Left kidney (tissue), 2 donors: Measurements from ENCODE around the gene ZNF133. TPM values are rescaled to one million over a fixed set of nuclear protein-coding genes. Genes with fewer than 3 reads are reported as not detected.
"Not testable (repeated sequence)": the region's sequence is repeated elsewhere in the genome, so short reads cannot be mapped to it uniquely, and the experiment has no call there.

Experiments used
- DNase-seq: peaks from one replicate; pipeline ENCODE4 v3.0.0-alpha.2; 2013
- polyA plus RNA-seq: library from polyadenylated mRNA; unstranded; fragments of 120-200 nt; gene quantifications from one replicate; pipeline ENCODE4 v1.2.1, GENCODE V29; 2013; ENCODE audit not compliant: insufficient read length

Gene ZNF133
- polyA plus RNA-seq, 1 donor: 35.1 TPM

DNA sequence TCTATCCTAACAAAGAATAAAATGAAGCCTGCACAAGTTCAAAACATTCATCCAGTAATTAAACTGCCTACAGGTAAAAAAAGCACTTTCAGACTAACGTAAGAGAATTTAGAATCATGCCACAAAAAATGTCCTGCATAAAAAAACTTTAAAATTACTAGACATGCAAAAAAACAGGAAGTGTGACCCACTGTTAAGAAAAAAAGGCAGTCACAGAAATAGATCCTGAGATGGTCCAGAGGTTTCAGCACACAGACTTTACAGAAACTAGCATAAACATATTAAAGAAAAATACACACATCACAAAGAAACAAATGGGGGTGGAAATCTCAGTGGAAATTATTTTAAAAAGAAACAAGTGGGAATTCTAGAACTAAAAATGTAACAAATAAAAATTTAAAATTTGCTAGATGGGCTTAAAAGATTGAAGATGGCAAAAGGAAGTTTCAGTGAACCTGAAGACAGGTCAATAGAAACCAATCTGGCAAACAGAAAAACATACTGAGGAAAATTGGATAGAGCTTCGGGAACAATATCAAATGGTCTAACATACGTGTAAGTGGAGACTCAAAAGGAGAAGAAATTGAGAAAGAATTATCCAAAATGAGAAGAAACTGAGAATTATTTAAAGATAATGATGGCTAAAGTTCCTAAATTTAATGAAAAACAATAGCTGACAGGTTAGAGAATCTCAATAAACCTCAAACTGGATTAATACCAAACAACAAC, 3.4 kb upstream of the ZNF133 start:
- DNase-seq: no peak

DNA sequence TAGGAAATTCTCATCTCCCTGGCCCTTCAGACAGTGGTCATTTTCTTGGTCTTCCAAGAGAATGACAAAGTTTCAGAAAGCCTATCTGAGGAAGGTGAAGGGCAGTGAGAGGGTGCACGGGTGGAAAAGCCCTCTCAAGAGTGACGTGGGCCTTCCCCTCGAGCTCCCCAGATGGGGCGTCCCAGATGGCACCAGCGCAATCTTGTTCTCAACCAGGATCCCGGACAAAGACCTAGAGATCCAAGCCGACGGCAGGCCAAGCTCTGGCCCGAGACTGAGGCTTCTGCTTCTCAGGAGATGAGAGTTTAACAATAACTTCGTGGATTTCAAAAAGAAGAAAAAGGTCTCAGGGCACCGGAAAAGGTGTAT, 797 bp upstream of the ZNF133 start:
- no peak for DNase-seq

DNA sequence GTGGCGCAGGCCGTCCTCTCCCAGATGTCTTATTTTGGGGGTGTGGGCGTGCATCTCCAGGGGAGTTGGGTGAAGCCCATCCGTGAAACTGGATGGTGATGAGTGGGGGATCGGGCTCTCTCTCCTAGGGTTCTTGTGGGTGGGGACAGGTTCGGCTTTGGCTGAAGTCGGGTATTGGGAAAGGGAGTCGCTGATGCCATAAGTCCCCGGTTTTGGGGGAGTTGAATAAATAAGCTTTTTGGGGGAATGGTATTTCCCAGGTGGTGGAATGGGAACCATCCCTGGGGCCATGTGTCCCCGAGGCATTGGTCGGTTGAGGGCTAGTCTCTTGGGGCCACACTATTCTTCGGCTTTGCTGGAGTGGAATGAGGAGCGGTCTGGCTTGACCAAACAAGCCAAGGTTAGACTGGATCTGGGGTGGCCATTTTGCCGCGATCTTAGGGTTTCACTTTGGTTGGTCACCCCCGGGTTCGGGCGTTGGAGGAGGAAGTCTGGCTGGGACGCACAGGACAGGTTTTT, 481 bp downstream of the ZNF133 start:
- DNase-seq: peak; percentile 29

DNA sequence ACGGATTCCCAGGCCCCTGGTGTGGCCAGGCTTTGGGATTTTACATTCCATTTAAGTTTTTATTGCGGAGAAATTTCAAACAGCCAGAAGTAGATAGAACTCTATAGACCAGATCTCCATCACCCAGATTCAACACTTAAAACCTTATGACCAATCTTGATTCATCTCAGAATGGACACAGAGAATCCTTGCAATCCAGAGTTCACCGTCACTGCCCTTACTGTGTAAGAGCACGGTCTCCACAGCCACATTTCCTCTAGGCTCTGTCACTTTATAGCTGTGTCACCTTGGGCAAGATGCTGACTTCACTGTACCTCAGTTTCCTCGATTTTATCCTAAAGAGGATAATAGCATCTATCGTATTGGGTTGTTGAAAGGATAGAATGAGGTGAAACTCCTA, 979 bp downstream of the ZNF133 start:
- no peak for DNase-seq

DNA sequence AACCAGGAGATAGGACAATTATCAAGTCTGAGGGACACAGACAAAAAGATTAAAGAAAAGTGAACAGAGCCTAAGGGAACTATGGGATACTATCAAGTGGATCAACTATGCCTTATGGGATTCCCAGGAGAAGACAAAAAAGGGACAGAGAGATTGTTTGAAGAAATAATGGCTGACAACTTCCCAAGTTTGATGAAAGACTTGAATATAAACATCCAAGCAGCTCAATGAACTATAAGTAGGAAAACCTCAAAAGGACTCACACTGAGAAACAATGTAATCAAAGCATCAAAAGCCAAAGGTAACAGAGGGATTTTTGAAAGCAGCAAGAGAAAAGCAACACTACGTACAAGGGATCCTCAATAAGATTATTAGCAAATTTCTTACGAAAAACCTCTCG, 11.0 kb downstream of the ZNF133 start:
- no peak for DNase-seq

DNA sequence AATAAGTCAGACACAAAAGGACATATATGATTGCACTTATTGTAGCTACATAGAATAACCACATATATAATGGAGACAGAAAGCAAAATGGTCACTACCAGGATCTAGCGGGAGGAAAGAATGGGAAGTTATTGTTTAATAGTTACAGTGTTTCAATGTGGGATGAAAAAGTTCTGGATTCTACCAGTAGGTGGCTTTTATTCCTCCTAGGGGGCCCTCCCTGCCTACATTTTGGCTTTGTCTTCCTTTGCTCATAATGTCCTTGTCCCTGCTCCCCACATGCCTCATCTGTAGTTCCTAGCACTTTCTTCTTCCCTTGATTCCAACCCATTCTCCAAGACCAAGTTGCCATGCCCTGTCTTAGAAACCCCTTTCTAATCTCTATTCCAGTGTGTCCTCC, 16.3 kb downstream of the ZNF133 start:
- no peak for DNase-seq

DNA sequence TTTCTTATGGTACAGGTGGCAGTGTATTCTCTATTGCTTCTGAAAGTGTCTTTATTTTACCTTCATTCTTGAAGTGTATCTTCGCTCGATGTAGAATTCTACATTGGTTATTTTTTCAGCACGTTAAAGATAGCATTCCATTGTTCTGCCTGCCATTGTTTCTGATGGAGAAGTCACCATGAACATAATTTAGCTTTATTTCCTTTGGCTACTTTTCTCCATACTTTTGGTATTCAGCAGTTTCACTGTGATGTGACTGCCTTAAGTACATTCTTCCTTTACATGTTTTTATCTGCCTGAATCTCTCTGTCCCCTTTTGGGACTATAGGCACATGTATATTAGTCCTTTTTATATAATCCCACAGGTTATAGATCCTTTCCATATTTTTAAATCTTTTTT, 19.0 kb downstream of the ZNF133 start:
- no peak for DNase-seq

DNA sequence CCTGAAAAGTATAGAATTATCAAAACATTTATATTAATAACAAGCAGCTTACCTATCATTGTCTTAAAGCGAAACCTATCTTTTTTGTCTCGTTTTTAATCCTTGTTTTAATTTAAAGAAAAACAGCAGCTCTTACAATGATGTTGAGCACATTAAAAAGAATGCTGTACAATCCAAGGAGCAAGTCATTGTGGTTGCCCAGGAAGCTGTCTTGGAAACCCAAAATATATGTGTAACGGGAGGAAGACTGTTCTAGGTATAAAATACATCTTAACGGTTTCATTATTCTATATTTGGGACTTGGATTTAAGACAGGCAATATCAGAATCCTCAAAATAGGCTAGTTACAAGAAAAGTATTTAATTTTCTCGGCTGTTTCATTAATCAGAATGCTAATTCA, 21.7 kb downstream of the ZNF133 start:
- no peak for DNase-seq

DNA sequence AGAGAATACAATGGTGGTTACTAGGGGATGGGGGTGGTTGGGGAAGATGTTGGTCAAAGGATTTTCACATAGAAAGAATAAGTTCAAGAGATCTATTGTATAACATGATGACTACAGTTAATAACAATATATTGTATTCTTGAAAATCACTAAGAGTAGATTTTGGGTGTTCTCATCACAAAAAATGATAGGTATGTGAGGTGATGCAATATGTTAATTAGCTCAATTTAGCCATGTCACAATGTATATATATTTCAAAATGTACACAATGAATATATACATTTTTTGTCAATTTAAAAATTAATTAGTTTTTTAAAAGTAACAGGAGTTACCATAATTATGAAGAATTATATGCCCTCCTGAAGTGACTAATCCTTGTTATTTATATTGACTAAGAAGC, 22.3 kb downstream of the ZNF133 start:
- DNase-seq: no peak

DNA sequence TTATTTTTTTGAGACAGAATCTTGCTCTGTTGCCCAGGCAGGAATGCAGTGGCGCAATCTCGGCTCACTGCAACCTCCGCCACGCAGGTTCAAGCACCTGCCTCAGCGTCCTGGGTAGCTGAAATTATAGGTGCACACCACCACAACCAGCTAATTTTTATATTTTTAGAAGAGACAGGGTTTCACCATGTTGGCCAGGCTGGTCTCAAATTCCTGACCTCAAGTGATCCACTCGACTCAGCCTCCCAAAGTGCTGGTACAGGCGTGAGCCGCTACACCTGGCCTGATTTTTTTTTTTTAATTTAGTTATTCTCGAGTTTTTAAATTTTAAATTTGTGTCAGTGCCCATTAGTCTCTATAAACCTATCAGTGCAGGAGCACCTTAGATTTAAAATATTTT, 24.4 kb downstream of the ZNF133 start:
- DNase-seq: no peak

DNA sequence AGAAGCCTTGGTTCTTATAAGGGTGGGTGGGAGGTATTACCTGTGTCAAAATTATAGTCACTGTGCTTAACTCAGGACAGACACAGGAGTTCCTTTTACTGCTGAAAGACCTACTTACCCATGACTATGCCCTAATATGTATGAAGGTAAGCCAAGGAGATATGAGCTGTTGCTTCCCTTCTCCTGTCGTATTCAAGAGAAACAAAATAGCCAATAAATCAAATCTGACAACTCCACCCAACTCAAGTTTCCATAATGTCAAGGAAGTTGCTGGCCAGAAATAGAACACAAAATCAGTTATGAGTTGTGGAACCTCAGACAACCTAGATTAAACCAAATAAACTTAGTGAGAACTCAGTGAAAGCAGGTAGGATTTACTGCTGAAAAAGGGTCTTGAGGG, 25.1 kb downstream of the ZNF133 start:
- DNase-seq: no peak

DNA sequence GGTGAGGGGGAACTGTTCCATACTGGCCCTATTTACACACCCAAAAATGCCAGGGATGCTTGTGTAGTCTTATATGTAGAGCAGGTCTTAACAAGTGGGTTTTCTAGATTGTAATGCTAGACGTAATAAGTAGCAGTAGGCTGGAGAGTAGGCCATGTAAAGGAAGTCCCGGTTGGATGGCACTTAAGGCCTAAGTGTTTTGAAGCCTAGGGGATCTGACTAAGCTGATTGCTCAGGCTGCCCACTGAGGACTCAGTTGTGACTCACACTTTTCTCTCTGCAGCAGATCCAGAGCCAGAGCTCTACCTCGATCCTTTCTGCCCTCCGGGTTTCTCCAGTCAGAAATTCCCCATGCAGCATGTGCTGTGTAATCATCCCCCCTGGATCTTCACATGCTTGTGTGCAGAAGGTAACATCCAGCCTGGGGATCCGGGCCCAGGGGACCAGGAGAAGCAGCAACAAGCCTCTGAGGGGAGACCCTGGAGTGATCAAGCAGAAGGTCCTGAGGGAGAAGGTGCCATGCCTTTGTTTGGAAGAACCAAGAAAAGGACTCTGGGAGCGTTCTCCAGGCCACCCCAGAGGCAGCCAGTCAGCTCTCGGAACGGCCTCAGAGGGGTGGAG, 26.6 kb downstream of the ZNF133 start:
- DNase-seq: no peak

DNA sequence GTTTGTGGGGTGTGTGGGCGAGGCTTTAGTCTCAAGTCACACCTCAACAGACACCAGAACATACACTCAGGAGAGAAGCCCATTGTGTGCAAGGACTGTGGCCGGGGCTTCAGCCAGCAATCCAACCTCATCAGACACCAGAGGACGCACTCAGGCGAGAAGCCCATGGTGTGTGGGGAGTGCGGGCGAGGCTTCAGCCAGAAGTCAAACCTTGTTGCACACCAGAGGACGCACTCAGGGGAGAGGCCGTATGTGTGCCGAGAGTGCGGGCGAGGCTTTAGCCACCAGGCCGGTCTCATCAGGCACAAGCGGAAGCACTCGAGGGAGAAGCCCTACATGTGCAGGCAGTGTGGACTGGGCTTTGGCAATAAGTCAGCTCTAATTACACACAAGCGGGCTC, 27.8 kb downstream of the ZNF133 start:
- DNase-seq: no peak

DNA sequence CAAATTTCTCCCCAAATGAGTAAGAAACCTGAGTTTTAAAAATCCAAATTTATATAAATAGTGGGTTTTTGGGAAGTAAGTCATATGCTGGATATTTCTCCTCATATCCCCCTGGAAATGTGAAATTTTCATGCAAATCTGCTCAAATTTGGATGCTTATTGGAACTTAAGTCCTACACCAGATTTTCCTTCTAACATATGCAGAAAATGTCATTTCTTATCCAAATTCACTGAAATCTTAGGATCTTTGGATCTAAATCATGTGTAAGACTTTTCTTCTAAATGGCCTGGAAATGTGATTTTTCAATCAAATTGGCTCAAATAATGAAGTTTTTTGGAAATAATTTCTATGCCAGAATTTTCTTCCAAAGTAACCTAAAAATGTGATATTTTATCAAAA, 33.0 kb downstream of the ZNF133 start:
- DNase-seq: no peak

DNA sequence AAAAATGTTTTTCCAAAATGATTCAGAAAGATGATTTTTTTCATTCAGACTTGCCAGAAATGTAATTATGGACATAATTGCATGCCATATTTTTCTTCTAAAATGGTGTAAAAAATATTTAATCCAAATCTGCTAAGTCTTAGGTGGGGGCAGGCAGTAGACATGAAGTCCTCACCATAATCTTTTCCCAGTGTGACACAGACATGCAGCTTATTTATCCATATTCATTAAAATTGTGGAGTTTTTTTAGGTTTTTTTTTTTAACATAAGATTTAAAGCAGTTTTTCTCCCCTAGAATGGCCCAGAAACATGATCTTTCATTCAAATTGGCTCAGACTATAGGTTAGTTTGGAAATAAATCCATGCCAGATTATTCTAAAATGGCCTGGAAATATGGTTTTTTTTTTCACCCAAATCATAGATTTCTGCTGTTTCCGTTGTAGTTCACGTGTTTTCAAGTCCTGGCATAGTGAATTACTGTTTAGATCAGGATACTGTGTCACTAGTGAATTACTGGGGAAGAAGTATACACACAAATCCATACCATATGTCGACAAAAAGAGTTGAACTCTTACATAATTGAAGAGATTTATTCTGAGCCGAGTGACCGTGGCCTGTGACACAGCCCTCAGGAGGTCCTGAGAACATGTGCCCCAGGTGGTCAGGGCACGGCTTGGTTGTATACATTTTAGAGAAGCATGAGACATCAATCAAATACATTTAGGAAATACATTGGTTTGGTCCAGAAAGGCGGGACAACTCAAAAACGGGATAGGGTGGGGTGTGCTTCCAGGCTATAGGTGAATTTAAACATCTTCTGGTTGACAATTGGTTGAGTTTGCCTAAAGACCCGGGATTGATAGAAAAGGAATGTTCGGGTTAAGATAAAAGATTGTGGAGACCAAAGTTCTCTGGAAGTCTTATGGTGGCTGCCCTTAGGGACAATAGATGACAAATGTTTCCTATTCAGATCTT, 33.9 kb downstream of the ZNF133 start:
- DNase-seq: no peak

DNA sequence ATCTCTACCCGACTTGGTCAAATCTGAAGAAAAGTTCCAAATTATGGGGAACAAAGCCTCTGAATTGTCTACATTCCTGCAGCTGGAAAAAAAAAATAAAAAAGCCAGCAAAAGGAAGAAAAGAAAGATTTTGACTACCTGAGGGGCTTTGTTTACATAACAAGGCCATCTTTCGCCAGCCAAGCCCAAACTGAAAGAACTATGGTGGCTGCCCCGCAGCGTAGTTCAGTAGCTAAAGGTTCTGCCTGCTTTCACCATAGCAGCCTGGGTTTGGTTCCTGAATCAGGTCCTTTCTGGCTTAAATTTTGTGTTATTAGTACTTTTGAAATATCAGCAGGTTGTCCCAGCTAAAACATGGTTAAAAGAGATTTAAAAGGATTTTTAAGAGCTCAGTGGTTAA, 35.4 kb downstream of the ZNF133 start:
- no peak for DNase-seq

DNA sequence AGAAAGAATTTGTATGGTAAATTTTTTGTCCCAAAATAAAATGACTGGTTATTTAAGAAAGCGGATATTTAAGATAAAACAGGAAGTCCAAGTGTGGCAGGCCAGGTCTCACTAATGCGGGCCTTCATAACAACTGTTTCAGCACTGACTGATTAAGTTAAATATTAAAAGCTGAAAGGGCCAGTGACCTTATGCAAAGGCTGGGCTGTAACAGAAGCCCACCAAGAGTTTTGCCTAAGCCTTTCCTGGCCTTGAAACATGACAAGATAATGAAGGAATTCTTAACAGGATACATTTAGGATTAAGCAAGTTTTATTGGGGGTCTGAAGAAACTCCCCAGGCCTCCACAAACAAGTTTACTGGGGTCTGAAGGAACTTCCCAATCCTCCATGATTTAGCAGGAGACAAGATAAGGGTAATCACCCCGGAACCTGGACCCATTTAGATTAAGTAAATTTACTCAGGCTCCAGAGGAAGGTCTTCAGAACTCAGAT, 36.3 kb downstream of the ZNF133 start:
- no peak for DNase-seq

DNA sequence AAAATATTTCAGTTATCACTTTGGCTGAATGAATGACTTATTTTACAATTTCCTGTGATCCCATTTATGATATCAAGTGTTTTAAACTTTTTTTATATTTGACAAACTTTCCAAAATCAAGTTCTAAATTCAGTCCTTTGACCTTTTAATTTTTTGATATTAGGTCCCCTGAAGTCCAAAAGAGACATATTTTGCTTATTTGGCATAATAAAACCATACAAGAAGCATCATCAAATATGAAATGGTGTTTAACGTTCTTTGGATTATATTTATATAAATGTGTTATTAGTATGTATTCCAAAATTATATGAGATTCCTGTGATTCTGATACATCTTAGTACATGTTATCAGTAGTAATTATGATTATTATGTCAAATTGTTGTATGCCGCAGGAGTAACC, 38.7 kb downstream of the ZNF133 start:
- no peak for DNase-seq

DNA sequence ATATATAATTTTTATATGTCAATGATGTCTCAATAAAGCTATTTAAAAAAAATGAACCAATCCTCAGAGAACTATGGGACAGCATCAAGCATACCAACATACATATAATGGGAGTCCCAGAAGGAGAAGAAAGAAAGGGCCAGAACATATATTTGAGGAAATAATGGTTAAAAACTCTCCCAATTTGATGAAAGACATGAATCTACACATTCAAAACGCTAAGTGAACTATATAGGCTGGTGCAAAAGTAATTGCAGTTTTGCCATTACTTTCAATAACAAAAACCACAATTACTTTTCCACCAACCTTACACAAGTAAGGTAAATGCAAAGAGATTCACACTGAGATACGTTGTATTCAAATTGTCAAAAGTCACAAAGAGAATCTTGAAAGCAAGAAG, 43.4 kb downstream of the ZNF133 start:
- no peak for DNase-seq

DNA sequence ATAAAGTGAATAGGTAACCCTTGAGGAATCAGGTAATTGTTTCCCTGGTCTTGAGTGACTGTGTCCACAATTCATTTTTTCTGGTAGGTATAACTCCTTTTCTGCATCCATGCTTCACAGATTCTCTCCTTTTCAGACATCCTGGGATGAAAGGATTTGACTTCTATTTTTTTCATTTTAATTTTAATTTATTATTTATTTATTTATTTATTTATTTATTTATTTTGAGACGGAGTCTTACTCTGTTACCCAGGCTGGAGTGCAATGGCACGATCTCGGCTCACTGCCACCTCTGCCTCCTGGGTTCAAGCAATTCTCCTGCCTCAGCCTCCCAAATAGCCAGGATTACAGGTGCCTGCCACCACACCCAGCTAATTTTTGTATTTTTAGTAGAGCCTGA, 61.4 kb downstream of the ZNF133 start:
- not testable (repeated sequence) for DNase-seq

DNA sequence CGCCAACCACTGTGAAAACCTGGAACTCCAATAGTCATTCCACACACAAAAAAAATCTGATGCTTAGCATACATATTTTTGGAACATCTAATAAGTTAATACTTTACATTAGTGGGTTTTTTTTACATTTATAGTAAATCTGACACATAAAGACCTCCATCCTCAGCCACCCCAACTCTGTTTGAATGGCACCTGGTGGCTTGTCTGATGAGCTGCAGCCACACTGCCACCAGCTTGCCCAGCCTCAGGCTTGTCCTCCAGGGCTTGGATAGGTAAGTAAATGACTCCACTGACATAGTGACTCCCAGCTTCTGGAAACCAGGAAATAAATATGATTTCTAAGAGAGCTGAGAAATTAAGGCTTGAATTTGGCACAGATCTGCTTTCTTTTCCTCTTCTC, 71.5 kb downstream of the ZNF133 start:
- no peak for DNase-seq

DNA sequence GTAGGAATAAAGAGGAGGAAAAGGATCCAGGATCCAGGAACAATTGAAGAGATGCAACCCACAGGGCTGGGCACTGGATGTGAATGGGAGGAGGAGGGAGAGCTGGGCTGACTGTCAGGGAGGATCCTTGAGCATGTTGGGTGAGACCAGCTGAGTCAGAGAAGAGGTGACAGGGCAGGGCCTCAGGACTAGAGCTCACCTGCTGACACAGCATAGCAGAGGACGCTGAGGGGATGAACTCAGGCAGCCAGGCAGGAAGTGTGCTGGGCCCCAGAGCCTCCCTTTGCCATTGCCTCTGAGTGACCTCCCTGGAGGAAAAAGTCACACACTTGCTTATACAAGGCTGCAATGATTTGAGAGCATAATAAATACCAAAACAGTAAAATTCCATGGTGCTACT, 72.3 kb downstream of the ZNF133 start:
- DNase-seq: no peak

DNA sequence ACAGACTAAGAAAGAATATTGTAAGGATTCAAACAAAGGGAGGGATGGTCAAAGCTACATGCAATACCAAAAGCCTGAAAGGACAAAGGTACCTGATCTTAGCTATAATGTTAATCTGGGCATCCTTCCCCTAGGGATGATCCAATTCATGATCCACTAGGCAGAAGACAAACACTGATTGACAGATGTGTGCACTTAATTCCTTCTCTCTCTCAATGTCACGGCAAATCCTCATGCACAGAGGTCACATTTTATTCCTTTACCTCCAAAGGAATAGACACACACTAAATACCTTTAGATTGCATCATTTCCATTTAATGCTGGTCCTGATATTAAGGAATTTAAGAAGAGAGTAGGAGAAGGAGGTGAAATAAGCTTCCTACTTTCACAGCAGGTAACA, 73.4 kb downstream of the ZNF133 start:
- DNase-seq: no peak
